Spinal cord (tissue), 10 donors: ENCODE measurements around the gene TAL1. TPM values are rescaled to one million over a fixed set of nuclear protein-coding genes. Genes with fewer than 3 reads are reported as not detected.
A peak's percentile ranks its signal among the peaks of the same experiment; 100 is the strongest.
"Not testable (repeated sequence)": the region's sequence is repeated elsewhere in the genome, so short reads cannot be mapped to it uniquely, and the experiment has no call there.

Experiments used
- DNase-seq, 6 donors: peaks; one replicate each; pipeline versions ENCODE4 v3.0.0 to v3.0.0-alpha.2; 2013 to 2015; ENCODE audit warnings: low spot score in 6 of 6, low read depth in 4 of 6
- H3K27ac ChIP-seq: one replicate; pipeline ENCODE4 v1.5.1; 2013; ENCODE audit warnings: low read depth, low read length, control low read depth
- H3K27me3 ChIP-seq: one replicate; pipeline ENCODE4 v1.6.1; 2013; ENCODE audit warnings: low read length; ENCODE audit not compliant: control insufficient read depth, insufficient read depth
- H3K36me3 ChIP-seq: one replicate; pipeline ENCODE4 v1.6.1; 2013; ENCODE audit warnings: low read length; ENCODE audit not compliant: control insufficient read depth, insufficient read depth
- H3K4me1 ChIP-seq: one replicate; pipeline ENCODE4 v1.6.1; 2013; ENCODE audit warnings: low read length; ENCODE audit not compliant: control insufficient read depth, insufficient read depth
- H3K4me3 ChIP-seq: one replicate; pipeline ENCODE4 v1.5.1; 2013; ENCODE audit warnings: low read depth, low read length, control low read depth
- H3K9me3 ChIP-seq: one replicate; pipeline ENCODE4 v1.6.1; 2013; ENCODE audit warnings: low read length; ENCODE audit not compliant: control insufficient read depth, insufficient read depth
- WGBS: methylation state at CpG from one replicate; pipeline ENCODE4 v1.1.5; 2013; ENCODE audit warnings: missing lambda C conversion rate; ENCODE audit not compliant: insufficient coverage; 5-methylcytosine and 5-hydroxymethylcytosine counted together
- long read RNA-seq, 4 donors: transcript quantifications; one replicate each; lab custom pipeline, GENCODE V29; 2026
- polyA plus RNA-seq, 2 donors: library from polyadenylated mRNA; unstranded; fragments of 120-200 nt; gene quantifications; one replicate each; pipeline ENCODE4 v1.2.1, GENCODE V29; 2013; ENCODE audit not compliant: insufficient read length in 2 of 2
- total RNA-seq, 2 donors: library from RNA; depleted of rRNA in 1 of 2; stranded (reverse); fragments of 120-200 nt in 1 of 2; fragments of >200 nt in 1 of 2; gene quantifications; one replicate each; pipeline versions ENCODE4 v1.2.3 to v1.2.4, GENCODE V29; 2013 to 2014
- donor health status: healthy.

TAL1 gene
- 1 to 10 TPM; 5.6 to 8.7 TPM for total RNA-seq
- 1 to 10 TPM; 5.8 to 8.7 TPM for polyA plus RNA-seq
- long read RNA-seq, donor 1, full-length matches to known transcripts, result 1 of 1 reads
- long read RNA-seq, donor 1, partial matches to known transcripts, result 0 of 1 reads
- long read RNA-seq, donor 1, other reads (novel, unspliced or antisense), result 0 of 1 reads
- long read RNA-seq, donor 2, result 0 reads
- long read RNA-seq, donor 3, full-length matches to known transcripts, result 1 of 1 reads
- long read RNA-seq, donor 3, partial matches to known transcripts, result 0 of 1 reads
- long read RNA-seq, donor 3, other reads (novel, unspliced or antisense), result 0 of 1 reads
- long read RNA-seq, donor 4, partial matches to known transcripts, result 0 of 1 reads
- long read RNA-seq, donor 4, other reads (novel, unspliced or antisense), result 0 of 1 reads

- peak within 1 kb of the TSS; percentile 4 for H3K27ac ChIP-seq
- peak within 1 kb of the TSS; percentile 19 for H3K4me3 ChIP-seq
- peaks cover 87% of the 10 kb centered on the region for H3K27me3 ChIP-seq
- no peaks in the 10 kb centered on the region for H3K9me3 ChIP-seq
- WGBS, result 2% methylated on average over 46 of the region's 51 CpGs
- peaks cover 29% of the 10 kb centered on the region for H3K4me1 ChIP-seq
- H3K36me3 ChIP-seq, result no peaks in the 10 kb centered on the region
- peak in 2 of 6 donors; percentile 20 to 51 for DNase-seq
Measured at GRCh38 chr1:47232187-47232874, at the start of gene TAL1. TSS of gene TAL1 (minus strand) at chr1:47232225. CDS start at chr1:47225888, 6,337 bp downstream.

- WGBS, result no CpG with 5 or more reads among the region's 3 CpGs
- Histone ChIP-seq H3K4me3 (no peak overlapping the region), H3K36me3 (peaks cover 7% of the 10 kb centered on the region), H3K27ac (no peak overlapping the region), H3K4me1 (no peaks in the 10 kb centered on the region), H3K9me3 (no peaks in the 10 kb centered on the region), H3K27me3 (no peaks in the 10 kb centered on the region)
- no peak for DNase-seq
Measured at GRCh38 chr1:47280142-47280541, 48.1 kb upstream of the TAL1 start.

- Histone ChIP-seq H3K9me3 (no peaks in the 10 kb centered on the region), H3K4me3 (no peak overlapping the region), H3K36me3 (peaks cover 5% of the 10 kb centered on the region), H3K27ac (no peak overlapping the region), H3K27me3 (no peaks in the 10 kb centered on the region), H3K4me1 (no peaks in the 10 kb centered on the region)
- no CpG with 5 or more reads among the region's 2 CpGs for WGBS
- no peak for DNase-seq
Measured at GRCh38 chr1:47276850-47277249, 44.8 kb upstream of the TAL1 start.

DNA sequence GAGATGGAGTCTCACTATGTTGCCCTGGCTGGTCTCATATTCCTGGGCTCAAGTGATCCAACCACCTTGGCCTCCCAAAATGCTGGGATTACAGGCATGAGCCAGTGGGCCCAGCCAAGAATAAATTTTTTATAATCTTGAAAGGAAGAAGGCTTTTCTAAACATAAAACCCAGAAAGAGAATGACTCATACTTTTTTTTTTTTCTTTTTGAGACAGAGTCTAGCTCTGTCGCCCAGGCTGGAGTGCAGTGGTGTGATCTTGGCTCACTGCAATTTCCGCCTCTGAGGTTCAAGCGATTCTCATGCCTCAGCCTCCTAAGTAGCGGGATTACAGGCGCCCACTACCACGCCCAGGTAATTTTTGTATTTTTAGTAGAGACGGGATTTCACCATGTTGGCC is 43.8 kb upstream of the TAL1 start:
- not testable (repeated sequence) for DNase-seq, H3K9me3 ChIP-seq, H3K4me1 ChIP-seq, H3K36me3 ChIP-seq, H3K4me3 ChIP-seq, H3K27ac ChIP-seq, H3K27me3 ChIP-seq
- WGBS, result 100% methylated on average over 4 of the region's 7 CpGs

GRCh38 chr1:47265529-47265928 is 33.5 kb upstream of the TAL1 start:
- not testable (repeated sequence) for H3K36me3 ChIP-seq, H3K9me3 ChIP-seq, H3K27me3 ChIP-seq, DNase-seq, H3K4me1 ChIP-seq, H3K4me3 ChIP-seq, H3K27ac ChIP-seq
- 95% methylated on average over 4 of the region's 8 CpGs for whole genome bisulfite sequencing

GRCh38 chr1:47262787-47263413 is 30.9 kb upstream of the TAL1 start:
- Histone ChIP-seq H3K27me3 (no peaks in the 10 kb centered on the region), H3K36me3 (no peaks in the 10 kb centered on the region), H3K9me3 (no peaks in the 10 kb centered on the region), H3K4me1 (no peaks in the 10 kb centered on the region), H3K4me3 (no peak overlapping the region), H3K27ac (no peak overlapping the region)
- WGBS, result 60% methylated on average over 1 of the region's 1 CpG
- peak in 4 of 6 donors; percentile 1 to 25 (median 8) for DNase-seq

- H3K4me1 ChIP-seq, result no peaks in the 10 kb centered on the region
- no peaks in the 10 kb centered on the region for H3K9me3 ChIP-seq
- DNase-seq, result no peak
- no peaks in the 10 kb centered on the region for H3K27me3 ChIP-seq
- no peaks in the 10 kb centered on the region for H3K36me3 ChIP-seq
- WGBS, result no CpG with 5 or more reads among the region's 2 CpGs
- H3K27ac ChIP-seq, result no peak overlapping the region
- no peak overlapping the region for H3K4me3 ChIP-seq
Measured at GRCh38 chr1:47257224-47257623, 25.2 kb upstream of the TAL1 start.

DNA sequence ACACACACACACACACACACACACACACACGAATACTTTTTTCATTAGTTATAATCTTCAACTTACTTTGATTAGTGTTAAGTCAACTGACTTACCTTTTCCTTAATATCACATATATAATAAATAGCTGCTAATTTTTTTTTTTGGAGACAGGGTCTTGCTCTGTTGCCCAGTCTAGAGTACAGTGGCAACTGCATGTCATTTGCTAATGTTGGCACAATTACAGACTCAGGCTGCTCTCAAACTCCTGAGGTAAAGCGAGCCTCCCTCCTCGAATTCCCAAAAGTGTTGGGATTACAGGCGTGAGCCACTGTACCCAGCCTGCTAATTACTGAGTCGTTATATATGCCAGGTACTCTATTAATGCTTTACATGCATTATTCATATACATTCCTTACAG is 20.8 kb upstream of the TAL1 start:
- Histone ChIP-seq H3K27me3 (no peaks in the 10 kb centered on the region), H3K27ac (no peak overlapping the region), H3K4me3 (no peak overlapping the region), H3K36me3 (no peaks in the 10 kb centered on the region), H3K9me3 (no peaks in the 10 kb centered on the region), H3K4me1 (no peaks in the 10 kb centered on the region)
- no peak for DNase-seq
- WGBS, result 100% methylated on average over 2 of the region's 5 CpGs

GRCh38 chr1:47252369-47252768 is 20.3 kb upstream of the TAL1 start:
- no peak for DNase-seq
- Histone ChIP-seq H3K4me3 (no peak overlapping the region), H3K36me3 (no peaks in the 10 kb centered on the region), H3K9me3 (no peaks in the 10 kb centered on the region), H3K4me1 (no peaks in the 10 kb centered on the region), H3K27ac (no peak overlapping the region), H3K27me3 (no peaks in the 10 kb centered on the region)
- no CpG with 5 or more reads among the region's 1 CpG for WGBS
